22Rv1 (cell line): ENCODE data around the gene TTLL3.

Experiments used
- ZFX ChIP-seq: fragments of 450-650 bp; IDR thresholded peaks from 2 replicates; pipeline ENCODE4 v1.6.1; 2017; ENCODE audit warnings: antibody characterized with exemption, borderline replicate concordance
- TF ChIP-seq, protein P1 (sequence below): fragments of 450-650 bp; IDR thresholded peaks from 2 replicates; pipeline ENCODE4 v1.5.1; 2017; ENCODE audit warnings: mild to moderate bottlenecking

DNA sequence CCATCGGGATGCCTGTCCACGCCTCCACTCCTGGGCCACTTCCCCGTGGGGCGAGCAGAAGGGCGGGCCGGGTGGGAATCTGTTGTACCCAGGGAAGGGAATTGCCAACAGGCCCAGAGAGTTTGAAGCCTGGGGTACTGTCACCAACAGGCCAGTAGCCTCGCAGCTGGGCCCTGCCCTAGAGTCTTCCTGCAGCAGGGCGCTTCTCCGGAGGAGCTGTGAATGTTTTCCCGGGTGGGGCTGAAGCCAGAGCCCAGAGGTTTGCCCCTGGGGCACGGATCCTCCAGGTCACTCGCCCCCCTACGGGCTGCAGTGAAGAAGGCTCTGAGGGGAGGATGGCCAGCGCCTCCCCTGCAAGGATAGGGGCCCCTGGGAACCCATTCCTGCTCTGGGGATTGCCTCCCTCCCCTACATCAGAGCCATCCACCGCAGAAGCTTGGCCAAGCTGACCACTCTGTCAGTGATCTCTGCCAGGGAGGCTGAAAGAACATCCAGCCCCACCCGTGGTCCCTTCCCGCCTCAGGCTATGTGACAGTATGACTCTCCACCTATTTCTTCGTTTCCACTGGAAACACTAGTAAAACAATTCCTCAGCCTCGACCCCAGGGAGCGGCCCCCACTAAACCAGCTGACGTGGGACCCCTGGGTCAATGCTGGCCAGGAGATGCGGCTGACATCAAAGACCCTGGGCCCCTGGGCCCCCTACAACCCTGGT, 53.2 kb downstream of the TTLL3 start:
- TF ChIP-seq, protein P1, sequence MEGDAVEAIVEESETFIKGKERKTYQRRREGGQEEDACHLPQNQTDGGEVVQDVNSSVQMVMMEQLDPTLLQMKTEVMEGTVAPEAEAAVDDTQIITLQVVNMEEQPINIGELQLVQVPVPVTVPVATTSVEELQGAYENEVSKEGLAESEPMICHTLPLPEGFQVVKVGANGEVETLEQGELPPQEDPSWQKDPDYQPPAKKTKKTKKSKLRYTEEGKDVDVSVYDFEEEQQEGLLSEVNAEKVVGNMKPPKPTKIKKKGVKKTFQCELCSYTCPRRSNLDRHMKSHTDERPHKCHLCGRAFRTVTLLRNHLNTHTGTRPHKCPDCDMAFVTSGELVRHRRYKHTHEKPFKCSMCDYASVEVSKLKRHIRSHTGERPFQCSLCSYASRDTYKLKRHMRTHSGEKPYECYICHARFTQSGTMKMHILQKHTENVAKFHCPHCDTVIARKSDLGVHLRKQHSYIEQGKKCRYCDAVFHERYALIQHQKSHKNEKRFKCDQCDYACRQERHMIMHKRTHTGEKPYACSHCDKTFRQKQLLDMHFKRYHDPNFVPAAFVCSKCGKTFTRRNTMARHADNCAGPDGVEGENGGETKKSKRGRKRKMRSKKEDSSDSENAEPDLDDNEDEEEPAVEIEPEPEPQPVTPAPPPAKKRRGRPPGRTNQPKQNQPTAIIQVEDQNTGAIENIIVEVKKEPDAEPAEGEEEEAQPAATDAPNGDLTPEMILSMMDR, result no peak
- no peak for TF ChIP-seq ZFX
